HCT116 (cell line): ENCODE measurements around the gene GRK6.

Experiments
- CBX3 ChIP-seq: IDR thresholded peaks from 2 replicates; pipeline ENCODE4 v1.6.1; 2012; ENCODE audit warnings: low read depth
- ELF1 ChIP-seq: IDR thresholded peaks from 2 replicates; pipeline ENCODE4 v1.6.1; 2012; ENCODE audit warnings: low read depth, borderline replicate concordance
- EZH2 ChIP-seq: fragments of 200-600 bp; sonication (generic); IDR thresholded peaks from 2 replicates; pipeline ENCODE4 v1.6.1; 2017; ENCODE audit warnings: antibody characterized with exemption, mixed run types
- EZH2phosphoT487 ChIP-seq: fragments of 200-600 bp; IDR thresholded peaks from 2 replicates; pipeline ENCODE4 v1.6.1; 2018; ENCODE audit warnings: antibody characterized with exemption, borderline replicate concordance
- JUND ChIP-seq: IDR thresholded peaks from 2 replicates; pipeline ENCODE4 v1.6.1; 2012
- POLR2A ChIP-seq: IDR thresholded peaks from 2 replicates; pipeline ENCODE4 v1.7.0; 2011; ENCODE audit warnings: borderline replicate concordance; ENCODE audit not compliant: insufficient read depth, insufficient read length; ENCODE audit errors: extremely low read depth
- POLR2AphosphoS5 ChIP-seq: IDR thresholded peaks from 2 replicates; pipeline ENCODE4 v1.6.1; 2011; ENCODE audit warnings: mild to moderate bottlenecking, low read depth, low read length, moderate library complexity
- SIN3A ChIP-seq: IDR thresholded peaks from 2 replicates; pipeline ENCODE4 v1.6.1; 2012; ENCODE audit warnings: low read depth
- ZFX ChIP-seq: fragments of 450-650 bp; IDR thresholded peaks from 2 replicates; pipeline ENCODE4 v1.6.1; 2017
- TF ChIP-seq, protein P1 (sequence below), 3 experiments: fragments of 200-600 bp in 1 of 3; sonication (generic) in 1 of 3; IDR thresholded peaks in 2 of 3; conservative IDR thresholded peaks in 1 of 3; 2 replicates each; pipeline ENCODE4 v1.5.1; 2012 to 2017; ENCODE audit warnings: low read depth in 2 of 3, low read length in 2 of 3, antibody characterized with exemption in 1 of 3, borderline replicate concordance in 1 of 3, control low read depth in 1 of 3, mild to moderate bottlenecking in 1 of 3, mixed read lengths in 1 of 3, mixed run types in 1 of 3, moderate library complexity in 1 of 3; ENCODE audit not compliant: insufficient read depth in 1 of 3

DNA sequence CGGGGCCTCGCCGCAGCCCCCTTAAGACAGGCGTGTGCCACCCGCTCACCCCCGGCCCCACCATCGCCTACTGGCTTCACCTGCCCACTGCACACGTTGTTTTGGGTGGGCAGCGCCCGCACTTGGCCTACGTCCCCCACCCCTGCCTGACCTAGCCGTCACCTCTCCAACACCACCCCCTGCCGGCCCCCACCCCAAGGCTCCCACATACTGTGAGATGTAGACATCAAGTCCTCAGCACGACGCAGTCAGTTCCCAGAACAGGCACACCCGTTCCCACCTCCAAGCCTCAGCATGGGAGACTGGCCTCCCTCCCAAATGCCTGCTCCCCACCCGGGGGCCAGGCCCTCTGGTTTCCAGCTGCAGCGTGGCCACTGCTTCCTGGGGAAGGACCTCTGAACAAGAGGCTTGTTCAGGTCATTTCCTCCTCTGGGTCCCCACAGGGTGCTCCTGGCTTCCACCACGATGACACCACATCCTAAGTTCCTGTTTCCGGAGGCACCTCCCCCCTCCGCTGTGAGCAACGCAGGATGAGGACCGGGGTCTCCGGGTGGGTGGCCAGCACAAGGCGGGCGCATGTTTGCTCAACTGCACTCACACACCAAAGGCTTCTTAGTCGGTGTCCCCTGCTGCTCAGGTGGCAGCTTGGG lies 35.7 kb downstream of the GRK6 start:
- no peak for TF ChIP-seq ZFX
- TF ChIP-seq POLR2AphosphoS5 = no peak
- TF ChIP-seq, protein P1, sequence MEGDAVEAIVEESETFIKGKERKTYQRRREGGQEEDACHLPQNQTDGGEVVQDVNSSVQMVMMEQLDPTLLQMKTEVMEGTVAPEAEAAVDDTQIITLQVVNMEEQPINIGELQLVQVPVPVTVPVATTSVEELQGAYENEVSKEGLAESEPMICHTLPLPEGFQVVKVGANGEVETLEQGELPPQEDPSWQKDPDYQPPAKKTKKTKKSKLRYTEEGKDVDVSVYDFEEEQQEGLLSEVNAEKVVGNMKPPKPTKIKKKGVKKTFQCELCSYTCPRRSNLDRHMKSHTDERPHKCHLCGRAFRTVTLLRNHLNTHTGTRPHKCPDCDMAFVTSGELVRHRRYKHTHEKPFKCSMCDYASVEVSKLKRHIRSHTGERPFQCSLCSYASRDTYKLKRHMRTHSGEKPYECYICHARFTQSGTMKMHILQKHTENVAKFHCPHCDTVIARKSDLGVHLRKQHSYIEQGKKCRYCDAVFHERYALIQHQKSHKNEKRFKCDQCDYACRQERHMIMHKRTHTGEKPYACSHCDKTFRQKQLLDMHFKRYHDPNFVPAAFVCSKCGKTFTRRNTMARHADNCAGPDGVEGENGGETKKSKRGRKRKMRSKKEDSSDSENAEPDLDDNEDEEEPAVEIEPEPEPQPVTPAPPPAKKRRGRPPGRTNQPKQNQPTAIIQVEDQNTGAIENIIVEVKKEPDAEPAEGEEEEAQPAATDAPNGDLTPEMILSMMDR (IDR thresholded peaks at IDR 0.05 in 2 of 3, conservative IDR thresholded peaks at IDR 0.05 in 1 of 3; ENCODE audit: borderline replicate concordance in 1 of 3, insufficient read depth in 1 of 3, low read depth in 2 of 3, low read length in 2 of 3) = no peak
- TF ChIP-seq CBX3 = no peak
- TF ChIP-seq EZH2 = no peak
- TF ChIP-seq POLR2A = no peak
- no peak for TF ChIP-seq ELF1
- no peak for TF ChIP-seq EZH2phosphoT487
- TF ChIP-seq JUND = no peak
- no peak for TF ChIP-seq SIN3A
